ENCODE results near the gene GATB. TPM values are rescaled to one million over a fixed set of nuclear protein-coding genes. Genes with fewer than 3 reads are reported as not detected.

The GATB gene
- total and polyA plus RNA-seq, 12 donors = 39.1 to 168 (median 88.5) TPM

DNA sequence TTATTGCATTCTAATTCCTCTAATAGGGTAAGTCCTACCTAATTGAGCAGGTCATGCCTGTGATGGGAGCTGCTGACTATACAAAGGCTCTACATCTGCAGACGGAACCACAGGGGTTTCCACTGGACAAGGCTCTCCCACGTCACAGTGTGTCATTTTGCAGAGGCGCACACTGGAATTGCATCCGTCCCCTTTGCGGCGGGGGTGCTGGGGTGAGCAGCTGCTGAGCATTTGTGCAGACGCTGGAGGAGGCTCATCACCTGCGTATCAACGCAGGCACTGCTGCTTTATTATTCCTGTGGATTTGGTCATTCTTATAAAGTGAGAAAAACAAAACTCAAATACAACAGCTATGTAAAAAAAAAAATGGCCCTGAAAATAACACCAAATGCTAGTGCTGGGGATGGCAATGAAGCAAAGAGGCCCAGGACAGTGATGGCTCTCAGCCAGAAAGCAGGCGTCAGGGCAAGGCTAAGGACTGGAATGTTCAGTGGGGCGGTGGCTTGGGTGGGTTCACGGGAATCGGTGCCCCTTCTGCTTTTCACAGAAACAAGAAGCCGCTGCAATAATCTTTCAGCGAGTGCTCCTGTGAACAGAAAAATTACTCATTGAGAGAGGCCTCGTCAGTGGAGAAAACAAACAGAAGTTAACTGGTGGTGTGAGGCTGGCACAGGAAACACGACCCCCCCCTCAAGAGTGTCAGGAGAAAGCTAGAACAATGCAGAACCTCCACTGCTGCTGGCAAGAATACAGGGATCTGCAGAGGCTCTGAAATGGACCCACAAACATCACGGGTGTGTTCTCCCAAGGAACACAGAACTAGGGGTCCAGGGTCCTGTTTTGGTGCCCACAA lies 67.8 kb downstream of the GATB start:
- WGBS, 2 donors = 70 to 78% methylated on average over 18 of the region's 18 CpGs
- intact Hi-C loops (cut with DNase I) = loop anchor here in 1 of 10 donors (5.0 to 10.0 kb wide), 2 partner anchors 69 to 692 kb away; partner anchors contain the start of gene GATB
- no peak for ATAC-seq
- H3K27me3 ChIP-seq = no peaks in the 10 kb centered on the region
- DNase-seq = no peak
- H3K27ac ChIP-seq = peak overlapping the region in 2 of 10 donors; percentile 26 to 80
- peaks cover 0 to 4% (median 0%) of the 10 kb centered on the region in 11 donors for H3K9me3 ChIP-seq
- no peak overlapping the region for H3K4me3 ChIP-seq
- H3K4me1 ChIP-seq = peaks cover 20 to 69% (median 40%) of the 10 kb centered on the region in 9 donors
- TF ChIP-seq, protein P1, sequence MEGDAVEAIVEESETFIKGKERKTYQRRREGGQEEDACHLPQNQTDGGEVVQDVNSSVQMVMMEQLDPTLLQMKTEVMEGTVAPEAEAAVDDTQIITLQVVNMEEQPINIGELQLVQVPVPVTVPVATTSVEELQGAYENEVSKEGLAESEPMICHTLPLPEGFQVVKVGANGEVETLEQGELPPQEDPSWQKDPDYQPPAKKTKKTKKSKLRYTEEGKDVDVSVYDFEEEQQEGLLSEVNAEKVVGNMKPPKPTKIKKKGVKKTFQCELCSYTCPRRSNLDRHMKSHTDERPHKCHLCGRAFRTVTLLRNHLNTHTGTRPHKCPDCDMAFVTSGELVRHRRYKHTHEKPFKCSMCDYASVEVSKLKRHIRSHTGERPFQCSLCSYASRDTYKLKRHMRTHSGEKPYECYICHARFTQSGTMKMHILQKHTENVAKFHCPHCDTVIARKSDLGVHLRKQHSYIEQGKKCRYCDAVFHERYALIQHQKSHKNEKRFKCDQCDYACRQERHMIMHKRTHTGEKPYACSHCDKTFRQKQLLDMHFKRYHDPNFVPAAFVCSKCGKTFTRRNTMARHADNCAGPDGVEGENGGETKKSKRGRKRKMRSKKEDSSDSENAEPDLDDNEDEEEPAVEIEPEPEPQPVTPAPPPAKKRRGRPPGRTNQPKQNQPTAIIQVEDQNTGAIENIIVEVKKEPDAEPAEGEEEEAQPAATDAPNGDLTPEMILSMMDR (IDR thresholded peaks at IDR 0.05) = no peak
- H3K36me3 ChIP-seq = peaks cover 0 to 10% (median 0%) of the 10 kb centered on the region in 9 donors

DNA sequence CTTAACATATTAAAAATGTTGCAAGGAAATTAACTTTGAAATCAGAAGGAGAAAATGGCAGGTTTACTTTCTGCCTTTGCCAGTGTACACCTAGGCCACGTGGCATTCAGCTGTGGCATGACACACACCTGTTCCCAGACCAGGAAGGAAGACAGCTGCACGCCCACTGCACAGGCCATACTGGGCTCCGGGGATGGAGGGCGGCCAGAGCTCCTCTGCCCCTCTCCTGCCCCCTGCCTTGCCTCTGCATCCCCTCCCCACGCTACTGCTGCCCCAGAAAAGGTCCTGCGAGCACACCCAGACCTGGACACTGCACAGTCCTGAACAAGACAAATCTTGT lies 68.4 kb downstream of the GATB start:
- Histone ChIP-seq H3K9me3 (peaks cover 0 to 4% (median 0%) of the 10 kb centered on the region in 11 donors), H3K4me3 (no peak overlapping the region), H3K36me3 (peaks cover 0 to 7% (median 0%) of the 10 kb centered on the region in 9 donors), H3K27me3 (no peaks in the 10 kb centered on the region), H3K4me1 (peaks cover 26 to 75% (median 47%) of the 10 kb centered on the region in 9 donors), H3K27ac (peak overlapping the region in 8 of 10 donors; percentile 24 to 93 (median 72))
- intact Hi-C loops (cut with DNase I) = loop anchor here in 1 of 10 donors (5.0 to 10.0 kb wide), 2 partner anchors 70 to 692 kb away; partner anchors contain the start of gene GATB
- DNase-seq = no peak
- 91 to 94% methylated on average over 6 of the region's 6 CpGs for WGBS, 2 donors
- TF ChIP-seq, protein P1 (IDR thresholded peaks at IDR 0.05) = no peak
- no peak for ATAC-seq

DNA sequence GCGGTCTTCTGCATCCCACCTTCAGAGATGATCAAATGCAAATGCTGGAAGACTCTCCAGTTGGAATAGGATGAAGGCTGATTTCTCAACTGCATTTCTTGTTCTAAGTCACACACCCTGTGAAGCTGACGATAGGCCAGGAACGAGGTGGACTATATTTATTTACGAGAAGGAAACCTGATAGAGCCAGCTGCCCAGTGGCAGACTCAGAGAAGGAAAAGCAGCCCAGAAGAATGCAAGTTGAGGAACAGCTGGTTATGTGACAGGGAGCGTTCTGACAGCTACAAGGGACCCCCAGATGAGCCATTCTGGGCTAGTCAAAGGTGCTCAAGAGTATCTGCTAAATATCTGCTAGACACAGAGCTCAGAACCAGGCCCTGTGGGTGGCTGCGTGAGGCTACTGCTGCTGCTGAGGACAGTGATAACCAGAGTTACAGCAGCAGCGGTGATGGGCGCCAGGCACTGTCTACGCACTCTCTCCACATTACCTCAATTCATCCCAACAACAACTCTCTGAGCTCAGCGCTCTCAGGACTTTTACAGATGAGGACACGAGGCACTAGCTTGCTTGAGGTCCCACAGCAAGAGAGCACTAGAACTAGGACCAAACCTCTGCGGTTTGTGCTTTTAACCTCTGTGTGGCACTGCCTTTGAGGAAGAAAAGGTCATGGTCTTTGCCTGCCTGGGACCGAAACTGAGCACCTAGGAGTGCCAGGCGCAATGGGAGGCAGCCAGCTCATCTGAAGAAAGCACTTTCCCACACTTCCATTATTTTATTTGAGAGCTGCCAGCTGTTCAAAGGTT lies 69.0 kb downstream of the GATB start:
- Histone ChIP-seq H3K27ac (peak overlapping the region; percentile 18 to 93 (median 60)), H3K4me1 (peaks cover 28 to 80% (median 50%) of the 10 kb centered on the region in 9 donors), H3K36me3 (peaks cover 0 to 7% (median 0%) of the 10 kb centered on the region in 9 donors), H3K27me3 (no peaks in the 10 kb centered on the region), H3K9me3 (no peaks in the 10 kb centered on the region), H3K4me3 (no peak overlapping the region)
- intact Hi-C loops (cut with DNase I) = loop anchor here in 1 of 10 donors (5.0 to 10.0 kb wide), 2 partner anchors 70 to 693 kb away; partner anchors contain the start of gene GATB
- DNase-seq (no peak), ATAC-seq (peak in 5 of 8 donors; percentile 38 to 62 (median 57))
- 59 to 71% methylated on average over 14 of the region's 14 CpGs for WGBS, 2 donors
- TF ChIP-seq, protein P1 (IDR thresholded peaks at IDR 0.05) = no peak

DNA sequence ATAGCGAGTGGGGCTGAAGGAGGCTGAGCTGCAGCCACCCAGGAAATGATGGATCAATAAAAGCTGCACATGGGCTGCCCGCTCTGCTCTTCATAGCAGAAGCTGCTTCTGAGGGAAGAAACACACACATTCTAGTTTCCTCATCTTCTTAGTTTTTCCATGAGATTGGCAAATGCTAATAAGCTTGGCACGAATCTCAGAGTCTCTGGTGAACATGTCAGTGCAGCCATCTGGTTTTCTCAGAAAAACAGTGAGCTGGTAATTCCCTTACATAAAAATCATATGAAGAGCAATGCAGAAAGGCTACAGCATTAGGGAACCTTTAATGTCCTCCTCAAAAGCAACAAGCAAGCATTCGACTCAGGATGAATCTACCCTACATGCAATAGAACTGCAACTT lies 69.9 kb downstream of the GATB start:
- no peaks in the 10 kb centered on the region for H3K9me3 ChIP-seq
- H3K36me3 ChIP-seq = no peaks in the 10 kb centered on the region
- WGBS, 2 donors = 66 to 76% methylated on average over 4 of the region's 4 CpGs
- DNase-seq = no peak
- TF ChIP-seq, protein P1 (IDR thresholded peaks at IDR 0.05) = no peak
- intact Hi-C loops (cut with DNase I) = loop anchor here in 1 of 10 donors (5.0 to 10.0 kb wide), 2 partner anchors 71 to 694 kb away; partner anchors contain the start of gene GATB
- peaks cover 28 to 90% (median 52%) of the 10 kb centered on the region in 9 donors for H3K4me1 ChIP-seq
- H3K4me3 ChIP-seq = no peak overlapping the region
- ATAC-seq = no peak
- no peaks in the 10 kb centered on the region for H3K27me3 ChIP-seq
- peak overlapping the region in 8 of 10 donors; percentile 16 to 93 (median 76) for H3K27ac ChIP-seq
